Upper lobe of right lung (tissue), 1 donor: ENCODE measurements around the gene OLFM2. TPM values are rescaled to one million over a fixed set of nuclear protein-coding genes. Genes with fewer than 3 reads are reported as not detected.
A peak's percentile ranks its signal among the peaks of the same experiment; 100 is the strongest.

Source experiments
- ATAC-seq: fragments of 200-7000 bp; cut with Tn5 transposase; one replicate; pipeline ENCODE4 v1.9.1; 2020; ENCODE audit warnings: mild to moderate bottlenecking, moderate library complexity
- DNase-seq: peaks from one replicate; pipeline ENCODE4 v3.0.0-alpha.2; 2020
- H3K27ac ChIP-seq: fragments of 200-600 bp; one replicate; pipeline ENCODE4 v1.8.0; 2022
- H3K27me3 ChIP-seq: fragments of 200-600 bp; one replicate; pipeline ENCODE4 v1.8.0; 2022; ENCODE audit warnings: mild to moderate bottlenecking
- H3K36me3 ChIP-seq: fragments of 200-600 bp; one replicate; pipeline ENCODE4 v1.8.0; 2022
- H3K4me1 ChIP-seq: fragments of 200-600 bp; one replicate; pipeline ENCODE4 v1.8.0; 2022
- H3K4me3 ChIP-seq: fragments of 200-600 bp; one replicate; pipeline ENCODE4 v1.8.0; 2022; ENCODE audit warnings: mild to moderate bottlenecking
- H3K9me3 ChIP-seq: fragments of 200-600 bp; one replicate; pipeline ENCODE4 v1.8.0; 2022
- intact Hi-C: fragments of 100-400 bp; cut with DNase I; formaldehyde crosslinking; loops from one replicate; pipeline ENCODE4 v1.11.0; 2022
- total RNA-seq: library from RNA; stranded (reverse); fragmentation: NEBNext Ultra II Directional; extraction: Animal tissue kit (Norgen Biotek cat#: 25700); gene quantifications from one replicate; pipeline ENCODE4 v1.2.1, GENCODE V29; 2021
- TF ChIP-seq, protein P1 (sequence below): fragments of 200-600 bp; IDR thresholded peaks from one replicate; pipeline ENCODE4 v1.8.0; 2022; ENCODE audit warnings: antibody characterized with exemption
- donor health status: DM: no; HTN: yes; CAD: no; lungs with severe emphysema.

The OLFM2 gene
- total RNA-seq, 1 donor from 2014 or later = 14.6 TPM

DNA sequence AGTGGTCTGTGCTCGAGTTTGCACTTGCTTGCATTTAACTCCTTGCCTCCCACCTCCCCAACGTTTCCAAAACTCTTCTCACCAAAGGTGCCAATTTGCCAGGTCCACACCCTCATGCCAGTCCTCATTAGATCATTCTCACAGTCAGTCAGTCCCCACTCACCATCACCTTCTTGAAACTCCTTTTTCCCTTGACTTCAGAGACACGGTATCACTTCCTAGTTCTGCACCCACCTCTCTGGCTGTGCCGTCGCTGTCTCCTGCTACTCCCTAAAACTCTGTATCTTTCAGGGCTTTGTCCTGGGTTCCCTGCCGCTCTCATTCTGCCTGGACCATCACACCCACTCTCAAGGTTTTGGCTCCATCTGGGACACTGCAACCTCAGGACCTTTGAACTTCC is 19.6 kb downstream of the OLFM2 start:
- peaks cover 10% of the 10 kb centered on the region for H3K4me1 ChIP-seq
- H3K36me3 ChIP-seq = no peaks in the 10 kb centered on the region
- peaks cover 12% of the 10 kb centered on the region for H3K27me3 ChIP-seq
- intact Hi-C loops = no loop called here
- ATAC-seq (no peak), DNase-seq (no peak)
- H3K4me3 ChIP-seq = no peak overlapping the region
- no peak overlapping the region for H3K27ac ChIP-seq
- H3K9me3 ChIP-seq = no peaks in the 10 kb centered on the region
- TF ChIP-seq, protein P1, sequence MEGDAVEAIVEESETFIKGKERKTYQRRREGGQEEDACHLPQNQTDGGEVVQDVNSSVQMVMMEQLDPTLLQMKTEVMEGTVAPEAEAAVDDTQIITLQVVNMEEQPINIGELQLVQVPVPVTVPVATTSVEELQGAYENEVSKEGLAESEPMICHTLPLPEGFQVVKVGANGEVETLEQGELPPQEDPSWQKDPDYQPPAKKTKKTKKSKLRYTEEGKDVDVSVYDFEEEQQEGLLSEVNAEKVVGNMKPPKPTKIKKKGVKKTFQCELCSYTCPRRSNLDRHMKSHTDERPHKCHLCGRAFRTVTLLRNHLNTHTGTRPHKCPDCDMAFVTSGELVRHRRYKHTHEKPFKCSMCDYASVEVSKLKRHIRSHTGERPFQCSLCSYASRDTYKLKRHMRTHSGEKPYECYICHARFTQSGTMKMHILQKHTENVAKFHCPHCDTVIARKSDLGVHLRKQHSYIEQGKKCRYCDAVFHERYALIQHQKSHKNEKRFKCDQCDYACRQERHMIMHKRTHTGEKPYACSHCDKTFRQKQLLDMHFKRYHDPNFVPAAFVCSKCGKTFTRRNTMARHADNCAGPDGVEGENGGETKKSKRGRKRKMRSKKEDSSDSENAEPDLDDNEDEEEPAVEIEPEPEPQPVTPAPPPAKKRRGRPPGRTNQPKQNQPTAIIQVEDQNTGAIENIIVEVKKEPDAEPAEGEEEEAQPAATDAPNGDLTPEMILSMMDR = no peak

- TF ChIP-seq, protein P1 = peak; percentile 53
- ATAC-seq (peak; percentile 90), DNase-seq (peak; percentile 89)
- peaks cover 15% of the 10 kb centered on the region for H3K27me3 ChIP-seq
- peak overlapping the region; percentile 51 for H3K4me3 ChIP-seq
- no peaks in the 10 kb centered on the region for H3K36me3 ChIP-seq
- peaks cover 10% of the 10 kb centered on the region for H3K4me1 ChIP-seq
- no peak overlapping the region for H3K27ac ChIP-seq
- intact Hi-C loops = no loop called here
- no peaks in the 10 kb centered on the region for H3K9me3 ChIP-seq
Observed at GRCh38 chr19:9914315-9915207, 21.8 kb downstream of the OLFM2 start.

- intact Hi-C loops = no loop called here
- peaks cover 10% of the 10 kb centered on the region for H3K4me1 ChIP-seq
- no peak overlapping the region for H3K27ac ChIP-seq
- TF ChIP-seq, protein P1 = no peak
- H3K9me3 ChIP-seq = no peaks in the 10 kb centered on the region
- H3K36me3 ChIP-seq = no peaks in the 10 kb centered on the region
- ATAC-seq = peak; percentile 2
- H3K27me3 ChIP-seq = peaks cover 15% of the 10 kb centered on the region
- no peak for DNase-seq
- peak overlapping the region; percentile 51 for H3K4me3 ChIP-seq
Observed at GRCh38 chr19:9914001-9914314, 22.4 kb downstream of the OLFM2 start.

- ATAC-seq (peak; percentile 5), DNase-seq (peak; percentile 66)
- H3K9me3 ChIP-seq = no peaks in the 10 kb centered on the region
- H3K4me3 ChIP-seq = peak overlapping the region; percentile 51
- no peak overlapping the region for H3K27ac ChIP-seq
- H3K27me3 ChIP-seq = peaks cover 15% of the 10 kb centered on the region
- H3K36me3 ChIP-seq = no peaks in the 10 kb centered on the region
- H3K4me1 ChIP-seq = peaks cover 10% of the 10 kb centered on the region
- intact Hi-C loops = no loop called here
- TF ChIP-seq, protein P1 = no peak
Observed at GRCh38 chr19:9913237-9914000, 22.9 kb downstream of the OLFM2 start.

DNA sequence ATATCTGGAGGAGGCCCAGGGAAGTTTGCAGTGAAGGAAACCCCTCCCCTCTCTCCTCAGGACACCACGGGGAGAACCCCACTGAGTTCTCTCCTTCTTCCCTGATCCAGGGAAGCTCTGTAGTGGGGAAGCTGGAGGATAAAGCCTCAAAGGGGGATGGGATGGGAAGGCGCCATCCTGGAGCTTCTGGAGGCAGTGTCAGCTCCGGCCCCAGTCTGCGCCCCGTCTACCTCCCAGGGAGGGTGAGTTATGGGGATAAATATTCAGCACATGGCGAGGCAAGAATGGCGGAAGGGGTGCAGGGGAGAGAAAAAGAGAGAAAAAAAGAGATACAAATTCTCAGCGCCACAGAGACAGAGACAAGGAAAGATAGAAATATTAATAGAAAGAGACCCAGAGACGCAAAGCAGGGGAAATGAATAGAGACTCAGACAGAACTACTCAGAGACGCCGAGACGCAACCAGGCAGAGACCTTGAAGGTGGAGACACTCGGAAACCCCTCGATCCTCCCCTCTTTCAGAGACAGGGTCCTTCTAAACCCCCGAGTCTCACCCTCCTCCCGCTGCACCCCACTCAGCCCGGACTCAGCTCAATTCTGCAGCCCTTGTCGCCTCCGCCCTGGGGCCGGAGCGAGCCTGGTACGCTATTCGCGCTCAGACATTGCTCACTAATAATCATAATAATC is 23.6 kb downstream of the OLFM2 start:
- intact Hi-C loops = no loop called here
- Histone ChIP-seq H3K36me3 (no peaks in the 10 kb centered on the region), H3K27me3 (peaks cover 15% of the 10 kb centered on the region), H3K4me1 (peaks cover 10% of the 10 kb centered on the region), H3K4me3 (peak overlapping the region; percentile 51), H3K27ac (no peak overlapping the region), H3K9me3 (no peaks in the 10 kb centered on the region)
- ATAC-seq (no peak), DNase-seq (no peak)
- TF ChIP-seq, protein P1 = no peak
